ENCODE data around the gene MGAT5. TPM values are rescaled to one million over a fixed set of nuclear protein-coding genes. Genes with fewer than 3 reads are reported as not detected.

The MGAT5 gene
- total RNA-seq, 1 experiment from 2014 or later = 52.4 TPM

GRCh38 chr2:134319596-134320254, 65.9 kb downstream of the MGAT5 start:
- Mint-ChIP-seq H3K4me1 (peaks cover 28% of the 10 kb centered on the region), H3K36me3 (peaks cover 25% of the 10 kb centered on the region), H3K27me3 (ENCODE audit: low read depth) (no peaks in the 10 kb centered on the region), H3K27ac (no peak overlapping the region), H3K9me3 (peaks cover 10% of the 10 kb centered on the region), H3K4me3 (peak overlapping the region; percentile 34; the same call in 1 of the 2 replicates)
- ATAC-seq (peak; percentile 74), DNase-seq (ENCODE audit: low spot score) (no peak)
- ChIA-PET CTCF (no interaction called here), POLR2A (no interaction called here)
- TF ChIP-seq SOX15 (CRISPR knock-in tag; IDR thresholded peaks at IDR 0.05) = no peak
- TF ChIP-seq, protein P1, sequence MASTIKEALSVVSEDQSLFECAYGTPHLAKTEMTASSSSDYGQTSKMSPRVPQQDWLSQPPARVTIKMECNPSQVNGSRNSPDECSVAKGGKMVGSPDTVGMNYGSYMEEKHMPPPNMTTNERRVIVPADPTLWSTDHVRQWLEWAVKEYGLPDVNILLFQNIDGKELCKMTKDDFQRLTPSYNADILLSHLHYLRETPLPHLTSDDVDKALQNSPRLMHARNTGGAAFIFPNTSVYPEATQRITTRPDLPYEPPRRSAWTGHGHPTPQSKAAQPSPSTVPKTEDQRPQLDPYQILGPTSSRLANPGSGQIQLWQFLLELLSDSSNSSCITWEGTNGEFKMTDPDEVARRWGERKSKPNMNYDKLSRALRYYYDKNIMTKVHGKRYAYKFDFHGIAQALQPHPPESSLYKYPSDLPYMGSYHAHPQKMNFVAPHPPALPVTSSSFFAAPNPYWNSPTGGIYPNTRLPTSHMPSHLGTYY (CRISPR knock-in tag; IDR thresholded peaks at IDR 0.05) = no peak
- no peak for TF ChIP-seq ZNF219 (CRISPR knock-in tag; IDR thresholded peaks at IDR 0.05; ENCODE audit: borderline replicate concordance)
- TF ChIP-seq ZNF121 (CRISPR knock-in tag; IDR thresholded peaks at IDR 0.05) = no peak

DNA sequence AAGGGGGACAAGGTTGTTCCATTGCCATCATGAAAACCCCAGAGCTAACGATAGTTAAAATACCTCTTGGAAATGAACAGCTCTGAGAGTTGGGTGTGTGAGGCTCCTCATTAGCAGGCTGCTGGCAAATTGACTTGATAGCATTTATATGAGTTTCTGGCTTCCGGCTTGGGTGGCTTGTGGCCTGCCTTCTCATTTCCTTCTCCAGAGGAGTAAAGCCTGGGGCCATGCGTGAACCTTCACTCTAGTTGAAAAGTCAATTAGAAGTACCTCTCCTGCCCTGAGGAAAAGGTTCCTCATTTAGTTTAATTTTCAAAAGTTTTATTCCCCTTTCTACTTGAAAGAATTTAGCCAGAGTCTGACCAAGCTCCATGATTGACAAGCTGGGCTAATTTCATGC, 67.1 kb downstream of the MGAT5 start:
- no peak overlapping the region for H3K27ac Mint-ChIP-seq
- ChIA-PET POLR2A (no interaction called here), CTCF (no interaction called here)
- H3K9me3 Mint-ChIP-seq = peaks cover 10% of the 10 kb centered on the region
- H3K27me3 Mint-ChIP-seq (ENCODE audit: low read depth) = no peaks in the 10 kb centered on the region
- peaks cover 28% of the 10 kb centered on the region for H3K4me1 Mint-ChIP-seq
- ATAC-seq (no peak), DNase-seq (ENCODE audit: low spot score) (no peak)
- no peak overlapping the region for H3K4me3 Mint-ChIP-seq
- H3K36me3 Mint-ChIP-seq = peaks cover 25% of the 10 kb centered on the region
- TF ChIP-seq, protein P2, sequence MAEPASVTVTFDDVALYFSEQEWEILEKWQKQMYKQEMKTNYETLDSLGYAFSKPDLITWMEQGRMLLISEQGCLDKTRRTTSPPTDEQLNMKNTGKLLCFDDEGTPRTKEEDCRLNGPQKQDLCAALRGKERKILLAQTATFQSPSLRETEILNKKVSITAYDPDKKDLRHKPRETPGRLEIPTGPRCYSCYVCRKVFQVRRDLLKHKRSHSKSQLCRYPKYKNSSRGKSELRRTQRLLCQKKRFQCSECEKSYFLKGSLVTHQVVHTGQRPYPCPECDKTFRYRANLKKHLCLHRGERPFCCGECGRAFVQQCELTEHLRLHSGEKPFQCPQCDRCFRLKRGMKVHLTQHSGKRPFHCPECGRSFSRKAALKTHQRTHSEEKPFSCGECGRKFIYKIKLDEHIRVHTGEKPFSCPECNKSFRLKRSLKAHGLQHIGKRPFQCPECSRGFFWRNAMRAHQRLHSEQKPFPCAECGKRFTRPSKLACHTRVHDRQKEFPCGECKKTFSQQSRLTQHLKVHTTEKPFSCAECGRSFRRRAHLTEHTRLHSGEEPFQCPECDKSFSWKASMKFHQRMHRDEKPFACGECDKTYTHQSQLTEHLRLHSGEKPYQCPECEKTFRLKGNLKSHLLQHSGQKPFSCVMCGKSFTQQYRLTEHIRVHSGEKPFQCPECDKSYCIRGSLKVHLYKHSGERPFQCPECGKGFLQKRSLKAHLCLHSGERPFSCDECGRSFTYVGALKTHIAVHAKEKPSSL (CRISPR knock-in tag; conservative IDR thresholded peaks at IDR 0.05) = no peak
- TF ChIP-seq, protein P3, sequence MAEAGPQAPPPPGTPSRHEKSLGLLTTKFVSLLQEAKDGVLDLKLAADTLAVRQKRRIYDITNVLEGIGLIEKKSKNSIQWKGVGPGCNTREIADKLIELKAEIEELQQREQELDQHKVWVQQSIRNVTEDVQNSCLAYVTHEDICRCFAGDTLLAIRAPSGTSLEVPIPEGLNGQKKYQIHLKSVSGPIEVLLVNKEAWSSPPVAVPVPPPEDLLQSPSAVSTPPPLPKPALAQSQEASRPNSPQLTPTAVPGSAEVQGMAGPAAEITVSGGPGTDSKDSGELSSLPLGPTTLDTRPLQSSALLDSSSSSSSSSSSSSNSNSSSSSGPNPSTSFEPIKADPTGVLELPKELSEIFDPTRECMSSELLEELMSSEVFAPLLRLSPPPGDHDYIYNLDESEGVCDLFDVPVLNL (CRISPR knock-in tag; IDR thresholded peaks at IDR 0.05; ENCODE audit: borderline replicate concordance, low read depth) = no peak
- TF ChIP-seq SP1 (CRISPR knock-in tag; conservative IDR thresholded peaks at IDR 0.05) = no peak
- no peak for TF ChIP-seq ATF1 (CRISPR knock-in tag; IDR thresholded peaks at IDR 0.05)
- TF ChIP-seq, protein P4, sequence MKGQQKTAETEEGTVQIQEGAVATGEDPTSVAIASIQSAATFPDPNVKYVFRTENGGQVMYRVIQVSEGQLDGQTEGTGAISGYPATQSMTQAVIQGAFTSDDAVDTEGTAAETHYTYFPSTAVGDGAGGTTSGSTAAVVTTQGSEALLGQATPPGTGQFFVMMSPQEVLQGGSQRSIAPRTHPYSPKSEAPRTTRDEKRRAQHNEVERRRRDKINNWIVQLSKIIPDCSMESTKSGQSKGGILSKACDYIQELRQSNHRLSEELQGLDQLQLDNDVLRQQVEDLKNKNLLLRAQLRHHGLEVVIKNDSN (CRISPR knock-in tag; IDR thresholded peaks at IDR 0.05) = no peak
- TF ChIP-seq ZNF232 (CRISPR knock-in tag; IDR thresholded peaks at IDR 0.05) = no peak
- TF ChIP-seq ZNF281 (CRISPR knock-in tag; IDR thresholded peaks at IDR 0.05) = no peak
- no peak for TF ChIP-seq USF2 (CRISPR knock-in tag; IDR thresholded peaks at IDR 0.05)
- TF ChIP-seq NR2C2 (CRISPR knock-in tag; IDR thresholded peaks at IDR 0.05) = no peak
- TF ChIP-seq CBFB (CRISPR knock-in tag; IDR thresholded peaks at IDR 0.05; ENCODE audit: low read depth) = no peak
- TF ChIP-seq SMAD4 (CRISPR knock-in tag; IDR thresholded peaks at IDR 0.05) = no peak
- TF ChIP-seq RORB (CRISPR knock-in tag; IDR thresholded peaks at IDR 0.05) = no peak
- TF ChIP-seq, protein P5, sequence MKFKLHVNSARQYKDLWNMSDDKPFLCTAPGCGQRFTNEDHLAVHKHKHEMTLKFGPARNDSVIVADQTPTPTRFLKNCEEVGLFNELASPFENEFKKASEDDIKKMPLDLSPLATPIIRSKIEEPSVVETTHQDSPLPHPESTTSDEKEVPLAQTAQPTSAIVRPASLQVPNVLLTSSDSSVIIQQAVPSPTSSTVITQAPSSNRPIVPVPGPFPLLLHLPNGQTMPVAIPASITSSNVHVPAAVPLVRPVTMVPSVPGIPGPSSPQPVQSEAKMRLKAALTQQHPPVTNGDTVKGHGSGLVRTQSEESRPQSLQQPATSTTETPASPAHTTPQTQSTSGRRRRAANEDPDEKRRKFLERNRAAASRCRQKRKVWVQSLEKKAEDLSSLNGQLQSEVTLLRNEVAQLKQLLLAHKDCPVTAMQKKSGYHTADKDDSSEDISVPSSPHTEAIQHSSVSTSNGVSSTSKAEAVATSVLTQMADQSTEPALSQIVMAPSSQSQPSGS (CRISPR knock-in tag; IDR thresholded peaks at IDR 0.05; ENCODE audit: borderline replicate concordance, low read depth) = no peak
- no peak for TF ChIP-seq ZNF423 (CRISPR knock-in tag; IDR thresholded peaks at IDR 0.05)
- TF ChIP-seq TEAD1 (CRISPR knock-in tag; IDR thresholded peaks at IDR 0.05) = no peak
- TF ChIP-seq GRHL2 (CRISPR knock-in tag; IDR thresholded peaks at IDR 0.05; ENCODE audit: insufficient replicate concordance, severe bottlenecking) = no peak
